ENCODE data around the gene AP2S1.
"Not testable (repeated sequence)": the region's sequence is repeated elsewhere in the genome, so short reads cannot be mapped to it uniquely, and the experiment has no call there.

Gene AP2S1

GRCh38 chr19:46890423-46891170, 40.0 kb upstream of the AP2S1 start:
- no peak for DNase-seq (ENCODE audit: low read depth)
- no peak overlapping the region for H3K4me3 ChIP-seq (ENCODE audit: low read depth, low read length)
- TF ChIP-seq MYC (IDR thresholded peaks at IDR 0.05; ENCODE audit: low read depth, low read length) (no peak), POLR2A (IDR thresholded peaks at IDR 0.05; ENCODE audit: extremely low read depth, insufficient read length) (no peak)
- TF ChIP-seq, protein P1, sequence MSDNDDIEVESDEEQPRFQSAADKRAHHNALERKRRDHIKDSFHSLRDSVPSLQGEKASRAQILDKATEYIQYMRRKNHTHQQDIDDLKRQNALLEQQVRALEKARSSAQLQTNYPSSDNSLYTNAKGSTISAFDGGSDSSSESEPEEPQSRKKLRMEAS (IDR thresholded peaks at IDR 0.05; ENCODE audit: low read depth, low read length) = no peak
- TF ChIP-seq, protein P2, sequence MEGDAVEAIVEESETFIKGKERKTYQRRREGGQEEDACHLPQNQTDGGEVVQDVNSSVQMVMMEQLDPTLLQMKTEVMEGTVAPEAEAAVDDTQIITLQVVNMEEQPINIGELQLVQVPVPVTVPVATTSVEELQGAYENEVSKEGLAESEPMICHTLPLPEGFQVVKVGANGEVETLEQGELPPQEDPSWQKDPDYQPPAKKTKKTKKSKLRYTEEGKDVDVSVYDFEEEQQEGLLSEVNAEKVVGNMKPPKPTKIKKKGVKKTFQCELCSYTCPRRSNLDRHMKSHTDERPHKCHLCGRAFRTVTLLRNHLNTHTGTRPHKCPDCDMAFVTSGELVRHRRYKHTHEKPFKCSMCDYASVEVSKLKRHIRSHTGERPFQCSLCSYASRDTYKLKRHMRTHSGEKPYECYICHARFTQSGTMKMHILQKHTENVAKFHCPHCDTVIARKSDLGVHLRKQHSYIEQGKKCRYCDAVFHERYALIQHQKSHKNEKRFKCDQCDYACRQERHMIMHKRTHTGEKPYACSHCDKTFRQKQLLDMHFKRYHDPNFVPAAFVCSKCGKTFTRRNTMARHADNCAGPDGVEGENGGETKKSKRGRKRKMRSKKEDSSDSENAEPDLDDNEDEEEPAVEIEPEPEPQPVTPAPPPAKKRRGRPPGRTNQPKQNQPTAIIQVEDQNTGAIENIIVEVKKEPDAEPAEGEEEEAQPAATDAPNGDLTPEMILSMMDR (IDR thresholded peaks at IDR 0.05; ENCODE audit: low read depth, low read length) = no peak

DNA sequence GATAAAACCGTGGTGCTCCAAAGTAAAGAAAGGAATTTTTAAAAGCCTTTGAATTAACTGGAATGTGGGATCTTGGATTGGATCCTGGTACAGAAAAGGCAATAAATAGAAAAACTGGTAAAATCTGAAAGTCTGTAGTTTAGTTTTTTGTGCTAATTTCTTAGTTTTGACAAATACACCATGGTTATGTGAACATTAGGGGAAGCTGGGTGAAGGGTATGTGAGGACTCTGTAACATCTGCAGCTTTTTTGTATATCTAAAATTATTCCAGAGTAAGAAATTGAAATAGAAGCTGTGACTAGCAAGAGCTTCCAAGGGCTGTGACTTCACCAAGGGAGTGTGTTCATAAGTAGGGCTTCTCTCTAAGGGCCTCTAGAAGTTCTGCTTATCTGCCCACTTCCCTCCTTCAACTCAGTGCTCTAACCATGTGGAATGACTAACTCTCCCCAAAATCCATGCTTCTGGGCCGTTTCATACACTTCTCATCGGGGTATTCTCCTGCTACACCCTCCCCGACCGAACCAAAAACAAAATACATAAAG, 36.7 kb upstream of the AP2S1 start:
- TF ChIP-seq POLR2A (IDR thresholded peaks at IDR 0.05; ENCODE audit: extremely low read depth, insufficient read length) (no peak), MYC (IDR thresholded peaks at IDR 0.05; ENCODE audit: low read depth, low read length) (no peak)
- TF ChIP-seq, protein P2 (IDR thresholded peaks at IDR 0.05; ENCODE audit: low read depth, low read length) = no peak
- TF ChIP-seq, protein P1 (IDR thresholded peaks at IDR 0.05; ENCODE audit: low read depth, low read length) = no peak

GRCh38 chr19:46886546-46887239, 36.0 kb upstream of the AP2S1 start:
- no peak for TF ChIP-seq MYC (IDR thresholded peaks at IDR 0.05; ENCODE audit: low read depth, low read length)
- TF ChIP-seq, protein P1 (IDR thresholded peaks at IDR 0.05; ENCODE audit: low read depth, low read length) = no peak
- no peak for TF ChIP-seq POLR2A (IDR thresholded peaks at IDR 0.05; ENCODE audit: extremely low read depth, insufficient read length)
- TF ChIP-seq, protein P2 (IDR thresholded peaks at IDR 0.05; ENCODE audit: low read depth, low read length) = no peak
- DNase-seq (ENCODE audit: low read depth) = no peak

More for the DNA sequence above, 36.7 kb upstream of the AP2S1 start:
- DNase-seq (ENCODE audit: low read depth) = peak; percentile 60
- no peak overlapping the region for H3K4me3 ChIP-seq (ENCODE audit: low read depth, low read length)

GRCh38 chr19:46885411-46885810, 34.8 kb upstream of the AP2S1 start:
- no peak overlapping the region for H3K4me3 ChIP-seq (ENCODE audit: low read depth, low read length)
- no peak for TF ChIP-seq MYC (IDR thresholded peaks at IDR 0.05; ENCODE audit: low read depth, low read length)
- TF ChIP-seq POLR2A (IDR thresholded peaks at IDR 0.05; ENCODE audit: extremely low read depth, insufficient read length) = no peak
- TF ChIP-seq, protein P1 (IDR thresholded peaks at IDR 0.05; ENCODE audit: low read depth, low read length) = no peak
- TF ChIP-seq, protein P2 (IDR thresholded peaks at IDR 0.05; ENCODE audit: low read depth, low read length) = no peak
- no peak for DNase-seq (ENCODE audit: low read depth)

More at GRCh38 chr19:46886546-46887239, 36.0 kb upstream of the AP2S1 start:
- H3K4me3 ChIP-seq (ENCODE audit: low read depth, low read length) = no peak overlapping the region

GRCh38 chr19:46882751-46883150, 32.1 kb upstream of the AP2S1 start:
- DNase-seq (ENCODE audit: low read depth); H3K4me3 ChIP-seq (ENCODE audit: low read depth, low read length): not testable (repeated sequence)

- no peak for DNase-seq (ENCODE audit: low read depth)
- no peak overlapping the region for H3K4me3 ChIP-seq (ENCODE audit: low read depth, low read length)
- TF ChIP-seq, protein P1 (IDR thresholded peaks at IDR 0.05; ENCODE audit: low read depth, low read length) = no peak
- TF ChIP-seq, protein P2 (IDR thresholded peaks at IDR 0.05; ENCODE audit: low read depth, low read length) = no peak
- TF ChIP-seq MYC (IDR thresholded peaks at IDR 0.05; ENCODE audit: low read depth, low read length) (no peak), POLR2A (IDR thresholded peaks at IDR 0.05; ENCODE audit: extremely low read depth, insufficient read length) (no peak)
Observed at GRCh38 chr19:46882034-46882433, 31.4 kb upstream of the AP2S1 start.

Measured in NB4 (cell line).